Measurements from ENCODE around the gene NAA25.
A peak's percentile ranks its signal among the peaks of the same experiment; 100 is the strongest.

NAA25 gene

DNA sequence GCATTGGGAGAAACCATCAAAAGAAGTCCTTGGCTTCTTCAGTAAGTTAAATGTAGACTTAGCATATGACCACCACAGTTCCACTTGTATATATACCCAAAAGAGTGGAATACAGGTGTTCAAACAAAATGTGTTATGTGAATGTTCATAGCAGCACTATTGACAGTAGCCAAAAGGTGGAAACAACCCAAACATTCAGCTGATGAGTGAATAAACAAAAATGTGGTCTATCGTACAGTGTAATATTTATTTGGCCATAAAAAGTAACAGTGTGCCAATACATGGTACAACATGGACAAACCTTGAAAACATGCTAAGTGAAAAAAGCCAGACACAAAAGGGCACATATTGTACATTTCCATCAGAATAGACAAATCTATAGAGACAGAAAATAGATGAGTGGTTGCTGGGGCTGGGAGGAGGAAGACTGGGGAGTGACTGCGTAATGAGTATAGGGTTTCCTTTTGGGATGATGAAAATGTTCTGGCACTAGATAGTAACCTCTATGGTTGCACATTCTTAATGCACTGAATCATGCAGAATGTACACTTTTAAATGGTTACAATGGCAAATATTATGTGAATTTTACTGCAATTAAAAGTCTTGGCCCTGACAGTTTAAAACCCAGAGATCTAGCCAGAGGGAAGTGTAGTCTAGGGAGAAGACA is 89.9 kb downstream of the NAA25 start:
- no peak overlapping the region for H2BK12ac ChIP-seq (ENCODE audit: low read length)
- H3K14ac ChIP-seq (ENCODE audit: low read length) = no peak overlapping the region
- H3K4ac ChIP-seq (ENCODE audit: low read length) = no peak overlapping the region
- H2AFZ ChIP-seq (ENCODE audit: low read length) = no peak overlapping the region
- no peak overlapping the region for H2AK5ac ChIP-seq (ENCODE audit: low read depth, low read length)
- H3K36me3 ChIP-seq (replicated peaks in 1 of 2; ENCODE audit: control insufficient read depth in 2 of 2, insufficient read depth in 2 of 2, low read length in 2 of 2) = peaks cover 16 to 86% of the 10 kb centered on the region in 2 donors
- no peak overlapping the region for H2BK5ac ChIP-seq (ENCODE audit: low read length)
- peaks cover 0 to 8% of the 10 kb centered on the region in 2 donors for H3K9me3 ChIP-seq (replicated peaks in 1 of 2; ENCODE audit: control insufficient read depth in 2 of 2, insufficient read depth in 1 of 2, low read depth in 1 of 2, low read length in 2 of 2)
- no peak overlapping the region for H3K4me3 ChIP-seq (ENCODE audit: low read length in 2 of 2)
- H2BK120ac ChIP-seq (ENCODE audit: low read depth, low read length) = no peak overlapping the region
- no peak overlapping the region for H3K23ac ChIP-seq (ENCODE audit: low read depth, low read length, poor library complexity)
- H3K27ac ChIP-seq (replicated peaks; ENCODE audit: low read length) = no peak overlapping the region
- no CpG with 5 or more reads among the region's 2 CpGs for WGBS, 2 donors (ENCODE audit: extremely low coverage in 2 of 2, insufficient read length in 2 of 2, insufficient replicate concordance in 1 of 2)
- peaks cover 5% of the 10 kb centered on the region for H3K79me1 ChIP-seq (ENCODE audit: low read depth, low read length)
- no peak overlapping the region for H4K91ac ChIP-seq (ENCODE audit: low read depth, low read length, poor library complexity)
- no peak overlapping the region for H2BK15ac ChIP-seq (ENCODE audit: low read length)
- no peak for DNase-seq (ENCODE audit: low spot score)
- H3K4me1 ChIP-seq (ENCODE audit: control insufficient read depth in 2 of 2, insufficient read depth in 1 of 2, low read depth in 1 of 2, low read length in 2 of 2) = peaks cover 4 to 5% of the 10 kb centered on the region in 2 donors
- no peak overlapping the region for H4K8ac ChIP-seq (ENCODE audit: low read depth, low read length)
- H3K18ac ChIP-seq (ENCODE audit: low read length) = no peak overlapping the region
- H3K9ac ChIP-seq (ENCODE audit: low read depth, low read length, poor library complexity) = no peak overlapping the region
- no peaks in the 10 kb centered on the region for H3K27me3 ChIP-seq (ENCODE audit: control insufficient read depth in 3 of 3, insufficient read depth in 3 of 3, low read depth in 1 of 3, low read length in 3 of 3)
- H3K4me2 ChIP-seq (ENCODE audit: insufficient read depth, low read length, poor library complexity, severe bottlenecking) = no peak overlapping the region

DNA sequence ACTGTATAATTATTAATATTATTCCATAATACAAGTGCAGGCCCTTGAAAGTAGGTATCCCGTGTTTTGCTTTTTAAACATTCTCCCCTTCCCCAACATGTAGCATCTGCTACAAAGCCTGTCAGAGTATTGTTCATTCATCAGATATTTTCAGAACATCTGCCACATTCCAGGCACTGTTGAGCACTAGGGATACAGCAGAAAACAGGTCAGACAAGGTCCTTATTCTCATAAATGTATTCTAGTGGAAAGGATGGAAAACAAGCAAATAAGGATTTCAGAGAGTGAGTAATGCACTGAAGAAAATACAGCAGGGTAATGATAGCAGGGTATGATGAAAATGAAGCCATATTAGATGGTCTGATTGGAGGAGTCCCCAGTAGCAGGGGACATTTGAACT is 91.5 kb downstream of the NAA25 start:
- Histone ChIP-seq H3K23ac (ENCODE audit: low read depth, low read length, poor library complexity) (no peak overlapping the region), H3K27ac (replicated peaks; ENCODE audit: low read length) (no peak overlapping the region), H4K8ac (ENCODE audit: low read depth, low read length) (no peak overlapping the region), H3K9me3 (replicated peaks in 1 of 2; ENCODE audit: control insufficient read depth in 2 of 2, insufficient read depth in 1 of 2, low read depth in 1 of 2, low read length in 2 of 2) (peaks cover 0 to 8% of the 10 kb centered on the region in 2 donors), H3K4ac (ENCODE audit: low read length) (no peak overlapping the region), H3K4me3 (ENCODE audit: low read length in 2 of 2) (no peak overlapping the region), H3K4me2 (ENCODE audit: insufficient read depth, low read length, poor library complexity, severe bottlenecking) (no peak overlapping the region), H2AK5ac (ENCODE audit: low read depth, low read length) (no peak overlapping the region), H3K36me3 (replicated peaks in 1 of 2; ENCODE audit: control insufficient read depth in 2 of 2, insufficient read depth in 2 of 2, low read length in 2 of 2) (peaks cover 10 to 70% of the 10 kb centered on the region in 2 donors), H2BK12ac (ENCODE audit: low read length) (no peak overlapping the region), H4K91ac (ENCODE audit: low read depth, low read length, poor library complexity) (no peak overlapping the region), H3K27me3 (ENCODE audit: control insufficient read depth in 3 of 3, insufficient read depth in 3 of 3, low read depth in 1 of 3, low read length in 3 of 3) (no peaks in the 10 kb centered on the region), H3K9ac (ENCODE audit: low read depth, low read length, poor library complexity) (no peak overlapping the region), H3K79me1 (ENCODE audit: low read depth, low read length) (peaks cover 6% of the 10 kb centered on the region), H3K4me1 (ENCODE audit: control insufficient read depth in 2 of 2, insufficient read depth in 1 of 2, low read depth in 1 of 2, low read length in 2 of 2) (peaks cover 4 to 6% of the 10 kb centered on the region in 2 donors), H2BK15ac (ENCODE audit: low read length) (no peak overlapping the region), H2BK120ac (ENCODE audit: low read depth, low read length) (no peak overlapping the region), H2BK5ac (ENCODE audit: low read length) (no peak overlapping the region), H2AFZ (ENCODE audit: low read length) (no peak overlapping the region), H3K18ac (ENCODE audit: low read length) (no peak overlapping the region), H3K14ac (ENCODE audit: low read length) (no peak overlapping the region)
- no CpG with 5 or more reads among the region's 1 CpG for WGBS, 2 donors (ENCODE audit: extremely low coverage in 2 of 2, insufficient read length in 2 of 2, insufficient replicate concordance in 1 of 2)
- no peak for DNase-seq (ENCODE audit: low spot score)

DNA sequence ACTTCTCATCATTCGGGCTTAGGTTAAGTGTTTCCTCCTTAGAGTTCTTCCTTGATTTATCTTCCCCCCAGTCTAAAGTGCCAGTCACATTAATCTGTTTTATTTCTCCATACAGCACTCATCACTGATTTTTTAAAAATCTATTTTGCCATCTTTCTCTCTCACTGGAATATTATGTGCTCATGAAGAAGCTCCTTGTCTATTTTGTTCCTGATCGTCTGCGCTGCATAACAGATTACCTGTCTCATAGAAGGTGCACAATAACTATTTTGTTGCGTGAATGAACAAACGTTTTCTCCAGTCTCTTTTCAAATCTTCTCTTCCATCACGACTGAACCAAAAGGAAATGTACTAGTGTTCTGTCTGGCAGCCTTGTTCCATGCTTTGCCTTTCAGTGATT is 92.6 kb downstream of the NAA25 start:
- H3K27me3 ChIP-seq (ENCODE audit: control insufficient read depth in 3 of 3, insufficient read depth in 3 of 3, low read depth in 1 of 3, low read length in 3 of 3) = no peaks in the 10 kb centered on the region
- no peak overlapping the region for H3K27ac ChIP-seq (replicated peaks; ENCODE audit: low read length)
- H3K4me2 ChIP-seq (ENCODE audit: insufficient read depth, low read length, poor library complexity, severe bottlenecking) = no peak overlapping the region
- H3K9ac ChIP-seq (ENCODE audit: low read depth, low read length, poor library complexity) = no peak overlapping the region
- H2BK5ac ChIP-seq (ENCODE audit: low read length) = no peak overlapping the region
- H3K14ac ChIP-seq (ENCODE audit: low read length) = no peak overlapping the region
- H2AK5ac ChIP-seq (ENCODE audit: low read depth, low read length) = no peak overlapping the region
- H2BK120ac ChIP-seq (ENCODE audit: low read depth, low read length) = no peak overlapping the region
- no peak overlapping the region for H2BK15ac ChIP-seq (ENCODE audit: low read length)
- DNase-seq (ENCODE audit: low spot score) = no peak
- peaks cover 7 to 68% of the 10 kb centered on the region in 2 donors for H3K36me3 ChIP-seq (replicated peaks in 1 of 2; ENCODE audit: control insufficient read depth in 2 of 2, insufficient read depth in 2 of 2, low read length in 2 of 2)
- H3K9me3 ChIP-seq (replicated peaks in 1 of 2; ENCODE audit: control insufficient read depth in 2 of 2, insufficient read depth in 1 of 2, low read depth in 1 of 2, low read length in 2 of 2) = peaks cover 0 to 17% of the 10 kb centered on the region in 2 donors
- H3K4ac ChIP-seq (ENCODE audit: low read length) = no peak overlapping the region
- H2BK12ac ChIP-seq (ENCODE audit: low read length) = no peak overlapping the region
- no peak overlapping the region for H3K18ac ChIP-seq (ENCODE audit: low read length)
- no peak overlapping the region for H4K91ac ChIP-seq (ENCODE audit: low read depth, low read length, poor library complexity)
- no peak overlapping the region for H2AFZ ChIP-seq (ENCODE audit: low read length)
- no CpG with 5 or more reads among the region's 6 CpGs for WGBS, 2 donors (ENCODE audit: extremely low coverage in 2 of 2, insufficient read length in 2 of 2, insufficient replicate concordance in 1 of 2)
- H4K8ac ChIP-seq (ENCODE audit: low read depth, low read length) = no peak overlapping the region
- peaks cover 7 to 9% of the 10 kb centered on the region in 2 donors for H3K4me1 ChIP-seq (ENCODE audit: control insufficient read depth in 2 of 2, insufficient read depth in 1 of 2, low read depth in 1 of 2, low read length in 2 of 2)
- no peak overlapping the region for H3K4me3 ChIP-seq (ENCODE audit: low read length in 2 of 2)
- H3K23ac ChIP-seq (ENCODE audit: low read depth, low read length, poor library complexity) = no peak overlapping the region
- peaks cover 8% of the 10 kb centered on the region for H3K79me1 ChIP-seq (ENCODE audit: low read depth, low read length)

DNA sequence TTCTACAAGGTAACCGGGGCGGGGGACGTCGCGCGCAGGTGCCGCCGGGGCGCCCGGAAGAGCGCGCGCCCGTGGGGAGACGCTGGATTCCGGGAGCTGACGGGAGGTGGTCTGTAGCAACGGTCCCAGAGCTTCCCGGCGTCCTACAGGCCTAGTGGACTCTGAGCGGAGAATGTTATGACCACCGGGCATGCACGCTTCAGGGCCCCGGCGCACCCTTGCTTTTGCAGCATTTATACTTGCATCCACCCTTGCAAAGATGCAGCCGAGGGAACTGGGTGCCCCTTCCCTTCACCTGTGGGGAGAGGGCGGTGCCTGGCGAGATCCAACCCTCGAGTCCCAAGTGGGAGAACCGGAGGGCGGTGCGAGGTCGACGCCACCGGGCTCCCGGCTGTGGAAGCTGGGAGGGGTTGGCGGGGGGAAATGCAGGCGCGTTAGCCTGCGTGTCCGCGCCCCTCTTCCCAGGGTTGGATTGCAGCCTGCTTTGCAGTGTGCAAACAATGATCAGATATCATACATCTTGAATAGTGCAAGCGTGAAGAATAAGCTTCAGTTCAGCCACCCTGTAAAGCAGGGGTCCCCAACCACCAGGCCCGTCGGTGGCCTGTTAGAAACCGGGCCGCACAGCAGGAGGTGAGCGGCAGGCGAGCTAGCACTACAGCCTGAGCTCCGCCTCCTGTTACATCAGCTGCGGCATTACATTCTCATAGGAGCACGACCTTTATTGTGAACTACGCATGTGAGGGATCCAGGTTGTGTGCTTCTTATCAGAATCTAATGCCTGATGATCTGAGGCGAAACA is 94.8 kb downstream of the NAA25 start:
- Histone ChIP-seq H3K14ac (ENCODE audit: low read length) (peak overlapping the region; percentile 66), H2BK120ac (ENCODE audit: low read depth, low read length) (no peak overlapping the region), H3K4me3 (ENCODE audit: low read length in 2 of 2) (peak overlapping the region; percentile 60 to 96), H3K9ac (ENCODE audit: low read depth, low read length, poor library complexity) (peak overlapping the region; percentile 97), H4K91ac (ENCODE audit: low read depth, low read length, poor library complexity) (no peak overlapping the region), H2AK5ac (ENCODE audit: low read depth, low read length) (no peak overlapping the region), H3K4me2 (ENCODE audit: insufficient read depth, low read length, poor library complexity, severe bottlenecking) (peak overlapping the region; percentile 81), H3K18ac (ENCODE audit: low read length) (peak overlapping the region; percentile 94), H4K8ac (ENCODE audit: low read depth, low read length) (peak overlapping the region; percentile 29), H3K4me1 (ENCODE audit: control insufficient read depth in 2 of 2, insufficient read depth in 1 of 2, low read depth in 1 of 2, low read length in 2 of 2) (peaks cover 7 to 9% of the 10 kb centered on the region in 2 donors), H2BK5ac (ENCODE audit: low read length) (no peak overlapping the region), H3K4ac (ENCODE audit: low read length) (no peak overlapping the region), H2BK15ac (ENCODE audit: low read length) (no peak overlapping the region), H3K23ac (ENCODE audit: low read depth, low read length, poor library complexity) (peak overlapping the region; percentile 90), H3K27ac (replicated peaks; ENCODE audit: low read length) (peak overlapping the region; percentile 78), H3K36me3 (replicated peaks in 1 of 2; ENCODE audit: control insufficient read depth in 2 of 2, insufficient read depth in 2 of 2, low read length in 2 of 2) (peaks cover 0 to 57% of the 10 kb centered on the region in 2 donors), H2AFZ (ENCODE audit: low read length) (peak overlapping the region; percentile 98), H2BK12ac (ENCODE audit: low read length) (no peak overlapping the region), H3K9me3 (replicated peaks in 1 of 2; ENCODE audit: control insufficient read depth in 2 of 2, insufficient read depth in 1 of 2, low read depth in 1 of 2, low read length in 2 of 2) (peaks cover 0 to 25% of the 10 kb centered on the region in 2 donors), H3K27me3 (ENCODE audit: control insufficient read depth in 3 of 3, insufficient read depth in 3 of 3, low read depth in 1 of 3, low read length in 3 of 3) (no peaks in the 10 kb centered on the region), H3K79me1 (ENCODE audit: low read depth, low read length) (peaks cover 7% of the 10 kb centered on the region)
- no CpG with 5 or more reads among the region's 54 CpGs for WGBS, 2 donors (ENCODE audit: extremely low coverage in 2 of 2, insufficient read length in 2 of 2, insufficient replicate concordance in 1 of 2)
- peak; percentile 56 for DNase-seq (ENCODE audit: low spot score)

Data from neuronal stem cell (in vitro differentiated cells).